CD4-positive, alpha-beta T cell treated with Interleukin-10 for 1 hour (primary cell): ENCODE results near the gene CETN2.
"Not testable (repeated sequence)": the region's sequence is repeated elsewhere in the genome, so short reads cannot be mapped to it uniquely, and the experiment has no call there.

Experiments used
- DNase-seq: peaks from one replicate; pipeline ENCODE4 v3.0.0-alpha.2; 2020

Gene CETN2

GRCh38 chrX:152830312-152831305 is at the start of gene CETN2, which contains the start of gene NSDHL:
Gene CETN2, minus strand, starts transcription at chrX:152830757. Its CDS starts 47 bp downstream, at chrX:152830710.
Gene NSDHL, plus strand, starts transcription at chrX:152831063. Its CDS starts 15,262 bp downstream, at chrX:152846325.
- peak; percentile 95 for DNase-seq

- no peak for DNase-seq
Measured at GRCh38 chrX:152878976-152879755, 48.6 kb upstream of the CETN2 start.

GRCh38 chrX:152876931-152877840 is 46.6 kb upstream of the CETN2 start:
- DNase-seq: no peak

- no peak for DNase-seq
Measured at GRCh38 chrX:152873361-152873760, 42.8 kb upstream of the CETN2 start.

- DNase-seq: no peak
Measured at GRCh38 chrX:152872522-152872921, 42.0 kb upstream of the CETN2 start.

- no peak for DNase-seq
Measured at GRCh38 chrX:152871260-152871659, 40.7 kb upstream of the CETN2 start.

GRCh38 chrX:152869972-152870371 is 39.4 kb upstream of the CETN2 start:
- DNase-seq: no peak

GRCh38 chrX:152866386-152866785 is 35.8 kb upstream of the CETN2 start:
- no peak for DNase-seq

GRCh38 chrX:152865232-152865920 is 34.8 kb upstream of the CETN2 start:
- no peak for DNase-seq

- no peak for DNase-seq
Measured at GRCh38 chrX:152861826-152862225, 31.3 kb upstream of the CETN2 start.

GRCh38 chrX:152861116-152861515 is 30.6 kb upstream of the CETN2 start:
- no peak for DNase-seq

GRCh38 chrX:152853986-152854385 is 23.4 kb upstream of the CETN2 start:
- DNase-seq: no peak

GRCh38 chrX:152850465-152850864 is 19.9 kb upstream of the CETN2 start:
- no peak for DNase-seq

- DNase-seq: no peak
Measured at GRCh38 chrX:152847281-152847680, 16.7 kb upstream of the CETN2 start.

GRCh38 chrX:152845618-152846240 is 15.2 kb upstream of the CETN2 start:
- no peak for DNase-seq

GRCh38 chrX:152844256-152844655 is 13.7 kb upstream of the CETN2 start:
- DNase-seq: no peak

GRCh38 chrX:152843852-152844251 is 13.3 kb upstream of the CETN2 start:
- DNase-seq: no peak

- DNase-seq: no peak
Measured at GRCh38 chrX:152842772-152843338, 12.3 kb upstream of the CETN2 start.

GRCh38 chrX:152835470-152835869 is 4.9 kb upstream of the CETN2 start:
- not testable (repeated sequence) for DNase-seq

- no peak for DNase-seq
Measured at GRCh38 chrX:152833378-152833777, 2.8 kb upstream of the CETN2 start.

GRCh38 chrX:152832520-152832919 is 2.0 kb upstream of the CETN2 start:
- no peak for DNase-seq
